Body of pancreas (tissue), 4 donors: ENCODE measurements around the gene MAP1B.

Experiments used
- POLR2A ChIP-seq, 3 donors: fragments of 450-650 bp; IDR thresholded peaks; one replicate each; pipeline ENCODE4 v1.6.1; 2016; ENCODE audit warnings: antibody characterized with exemption in 3 of 3, mild to moderate bottlenecking in 2 of 3
- TF ChIP-seq, protein P1 (sequence below), 7 experiments: fragments of 450-650 bp in 4 of 7; fragments of 200-600 bp in 3 of 7; sonication (generic) in 3 of 7; IDR thresholded peaks; one replicate each; pipeline ENCODE4 v1.5.1; 2016 to 2019; ENCODE audit warnings: antibody characterized with exemption in 7 of 7

DNA sequence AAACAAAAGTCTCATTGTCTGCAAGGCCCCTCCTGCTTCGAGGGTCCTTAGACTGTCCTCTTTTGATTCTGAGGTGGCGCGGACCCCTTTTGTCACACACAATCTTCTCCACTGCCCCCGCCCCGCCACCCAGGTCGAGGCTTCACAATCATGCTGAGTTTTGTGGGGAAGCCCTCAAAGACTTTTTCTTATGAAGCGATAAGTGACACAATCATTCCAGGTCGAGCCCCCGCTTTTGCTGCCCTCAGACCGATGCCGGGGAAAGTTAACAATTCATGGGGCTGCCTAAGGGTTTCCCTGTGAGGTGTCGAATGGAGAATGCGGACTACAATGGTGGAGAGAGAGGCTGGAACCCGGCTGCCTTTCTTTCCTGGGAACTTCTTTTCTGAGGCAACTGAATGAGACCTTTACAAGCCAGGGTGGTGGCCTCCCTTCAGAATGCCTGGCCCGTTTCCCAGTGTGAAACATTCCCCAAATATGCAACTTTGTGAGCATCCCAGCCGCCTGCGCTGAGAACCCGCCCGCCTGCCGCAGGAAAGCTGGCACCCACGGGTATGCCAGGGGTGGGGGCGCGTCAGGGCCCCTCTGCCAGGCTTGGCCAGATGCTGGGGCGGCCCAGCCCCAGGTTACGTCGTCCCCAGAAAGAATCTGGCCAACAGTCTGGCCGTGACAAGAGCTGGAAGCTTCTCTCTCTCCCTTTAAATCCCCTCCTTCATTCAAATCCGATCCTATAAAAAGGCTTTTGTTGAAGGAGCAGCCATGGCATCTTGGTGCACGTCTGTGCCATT is 71.9 kb downstream of the MAP1B start:
- TF ChIP-seq, protein P1, sequence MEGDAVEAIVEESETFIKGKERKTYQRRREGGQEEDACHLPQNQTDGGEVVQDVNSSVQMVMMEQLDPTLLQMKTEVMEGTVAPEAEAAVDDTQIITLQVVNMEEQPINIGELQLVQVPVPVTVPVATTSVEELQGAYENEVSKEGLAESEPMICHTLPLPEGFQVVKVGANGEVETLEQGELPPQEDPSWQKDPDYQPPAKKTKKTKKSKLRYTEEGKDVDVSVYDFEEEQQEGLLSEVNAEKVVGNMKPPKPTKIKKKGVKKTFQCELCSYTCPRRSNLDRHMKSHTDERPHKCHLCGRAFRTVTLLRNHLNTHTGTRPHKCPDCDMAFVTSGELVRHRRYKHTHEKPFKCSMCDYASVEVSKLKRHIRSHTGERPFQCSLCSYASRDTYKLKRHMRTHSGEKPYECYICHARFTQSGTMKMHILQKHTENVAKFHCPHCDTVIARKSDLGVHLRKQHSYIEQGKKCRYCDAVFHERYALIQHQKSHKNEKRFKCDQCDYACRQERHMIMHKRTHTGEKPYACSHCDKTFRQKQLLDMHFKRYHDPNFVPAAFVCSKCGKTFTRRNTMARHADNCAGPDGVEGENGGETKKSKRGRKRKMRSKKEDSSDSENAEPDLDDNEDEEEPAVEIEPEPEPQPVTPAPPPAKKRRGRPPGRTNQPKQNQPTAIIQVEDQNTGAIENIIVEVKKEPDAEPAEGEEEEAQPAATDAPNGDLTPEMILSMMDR (IDR thresholded peaks at IDR 0.05) = no peak
- TF ChIP-seq POLR2A (IDR thresholded peaks at IDR 0.05) = no peak
